ENCODE data around the gene ZNF14. TPM values are rescaled to one million over a fixed set of nuclear protein-coding genes. Genes with fewer than 3 reads are reported as not detected.

Gene ZNF14
- total and polyA plus RNA-seq, 2 of the 13 experiments (the other 11 are each of a cell fraction or from before 2014, with no cell fraction given): 1.9 to 6.2 TPM

DNA sequence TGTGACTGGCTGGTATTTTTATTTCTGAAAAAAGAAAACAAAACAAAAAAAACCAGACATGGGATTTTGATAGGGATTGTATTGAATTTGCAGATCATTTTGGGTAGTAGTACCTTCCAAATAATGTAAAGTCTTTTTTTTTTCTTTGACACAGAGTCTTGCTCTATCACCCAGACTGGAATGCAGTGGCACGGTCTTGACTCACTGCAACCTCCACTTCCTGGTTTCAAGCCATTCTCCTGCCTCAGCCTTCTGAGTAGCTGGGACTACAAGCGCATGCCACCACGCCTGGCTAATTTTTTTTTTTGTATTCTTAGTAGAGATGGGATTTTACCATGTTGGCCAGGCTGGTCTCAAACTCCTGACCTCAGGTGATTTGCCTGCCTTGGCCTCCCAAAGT, 60.1 kb downstream of the ZNF14 start:
- POLR2A ChIA-PET: no interaction called here
- no TSS peak for BruUV-seq (replicated peaks)
- H3K9ac ChIP-seq (ENCODE audit: insufficient read depth, low read depth, low read length): no peak overlapping the region
- no peaks in the 10 kb centered on the region for H3K9me3 ChIP-seq (ENCODE audit: low read length)
- H3K79me2 ChIP-seq (ENCODE audit: insufficient read depth, low read length): peaks cover 52% of the 10 kb centered on the region
- no peak overlapping the region for H3K4me3 ChIP-seq (replicated peaks in 1 of 3; ENCODE audit: insufficient read depth in 1 of 3, low read depth in 2 of 3, low read length in 3 of 3)
- TF ChIP-seq KDM5B (CRISPR knock-in tag; IDR thresholded peaks at IDR 0.05; ENCODE audit: borderline replicate concordance) (no peak), ZNF333 (CRISPR knock-in tag; IDR thresholded peaks at IDR 0.05; ENCODE audit: borderline replicate concordance) (no peak)
- H3K27ac ChIP-seq (ENCODE audit: extremely low read length, insufficient read depth, low read length): no peak overlapping the region
- CTCF ChIA-PET (ENCODE audit: low intra/inter-chr PET ratio, low total read pairs): no interaction called here
- H3K4me2 ChIP-seq (ENCODE audit: low read depth, low read length): no peak overlapping the region
- no peak overlapping the region for H2AFZ ChIP-seq (ENCODE audit: low read length)
- intact Hi-C loops (cut with micrococcal nuclease; ENCODE audit: unreplicated experiment) (no loop called here), in situ Hi-C loops (cut with HindIII; ENCODE audit: extremely low pct_ligation_motif_present, low pct_unique_long_range_greater_than_20kb) (no loop called here)
- no peak for DNase-seq (ENCODE audit: low spot score)
- FAIRE-seq: no peak
- no peaks in the 10 kb centered on the region; a peak in 1 of 5 replicates for H3K27me3 ChIP-seq (ENCODE audit: control insufficient read depth in 1 of 2, insufficient read depth in 2 of 2, low read length in 2 of 2)
- WGBS (ENCODE audit: low lambda C conversion rate): 98% methylated on average over 3 of the region's 3 CpGs
- H3K36me3 ChIP-seq (replicated peaks in 1 of 2; ENCODE audit: control insufficient read depth in 1 of 2, insufficient read depth in 2 of 2, low read length in 2 of 2): peaks cover 8 to 31% of the 10 kb centered on the region in 2 experiments; a peak in 4 of 5 replicates
- peaks cover 11% of the 10 kb centered on the region; the same call in 1 of the 2 replicates for H4K20me1 ChIP-seq (ENCODE audit: insufficient read depth, low read length)
- peaks cover 23% of the 10 kb centered on the region for H3K4me1 ChIP-seq (ENCODE audit: insufficient read depth, low read length)
- no peak for ATAC-seq

DNA sequence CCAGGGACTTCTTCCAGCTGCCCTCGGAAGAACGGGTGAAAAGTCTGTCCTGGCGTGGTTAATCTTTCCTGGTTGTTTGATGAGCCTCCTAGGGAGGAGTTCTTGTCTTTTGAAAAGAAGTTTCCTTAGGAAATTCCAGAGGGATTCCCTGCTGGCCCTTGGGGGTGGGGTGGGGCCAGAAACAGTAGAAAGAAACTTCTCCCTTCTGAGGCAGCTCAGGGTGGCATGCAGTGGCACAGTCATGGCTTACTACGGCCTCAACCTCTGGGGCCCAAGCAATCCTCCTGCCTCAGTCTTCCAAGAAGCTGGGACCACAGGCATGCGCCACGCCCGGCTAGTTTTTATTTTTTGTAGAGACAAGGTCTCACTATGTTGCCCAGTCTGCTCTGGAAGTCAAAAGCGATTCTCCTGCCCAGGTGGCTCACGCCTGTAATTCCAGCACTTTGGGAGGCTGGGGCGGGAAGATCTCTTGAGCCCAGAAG, 62.8 kb downstream of the ZNF14 start:
- ATAC-seq (no peak), DNase-seq (ENCODE audit: low spot score) (no peak), FAIRE-seq (no peak)
- peaks cover 2 to 16% of the 10 kb centered on the region in 2 experiments; a peak in 3 of 5 replicates for H3K36me3 ChIP-seq (replicated peaks in 1 of 2; ENCODE audit: control insufficient read depth in 1 of 2, insufficient read depth in 2 of 2, low read length in 2 of 2)
- WGBS (ENCODE audit: low lambda C conversion rate): 61% methylated on average over 10 of the region's 10 CpGs
- peaks cover 36% of the 10 kb centered on the region for H3K79me2 ChIP-seq (ENCODE audit: insufficient read depth, low read length)
- H2AFZ ChIP-seq (ENCODE audit: low read length): no peak overlapping the region
- peak; percentile 53; the same call in 1 of the 2 replicates for TF ChIP-seq ZNF121 (CRISPR knock-in tag; IDR thresholded peaks at IDR 0.05)
- TF ChIP-seq HDAC2 (CRISPR knock-in tag; IDR thresholded peaks at IDR 0.05): no peak
- BruUV-seq (replicated peaks): no TSS peak
- peaks cover 11% of the 10 kb centered on the region; the same call in 1 of the 2 replicates for H4K20me1 ChIP-seq (ENCODE audit: insufficient read depth, low read length)
- peak overlapping the region; percentile 85 for H3K9ac ChIP-seq (ENCODE audit: insufficient read depth, low read depth, low read length)
- H3K4me2 ChIP-seq (ENCODE audit: low read depth, low read length): peak overlapping the region; percentile 78
- H3K4me3 ChIP-seq (replicated peaks in 1 of 3; ENCODE audit: insufficient read depth in 1 of 3, low read depth in 2 of 3, low read length in 3 of 3): peak overlapping the region; percentile 84 to 97 (median 88)
- H3K27me3 ChIP-seq (ENCODE audit: control insufficient read depth in 1 of 2, insufficient read depth in 2 of 2, low read length in 2 of 2): no peaks in the 10 kb centered on the region; a peak in 1 of 5 replicates
- in situ Hi-C loops (cut with HindIII; ENCODE audit: extremely low pct_ligation_motif_present, low pct_unique_long_range_greater_than_20kb) (no loop called here), intact Hi-C loops (cut with micrococcal nuclease; ENCODE audit: unreplicated experiment) (no loop called here)
- H3K27ac ChIP-seq (ENCODE audit: extremely low read length, insufficient read depth, low read length): no peak overlapping the region
- CTCF ChIA-PET (ENCODE audit: low intra/inter-chr PET ratio, low total read pairs): no interaction called here
- H3K4me1 ChIP-seq (ENCODE audit: insufficient read depth, low read length): peaks cover 46% of the 10 kb centered on the region
- H3K9me3 ChIP-seq (ENCODE audit: low read length): no peaks in the 10 kb centered on the region
- POLR2A ChIA-PET: interaction anchor here (4.1 kb wide), 1 partner anchor 106 kb away, joined by 25 read pairs; no protein-coding TSS in a partner anchor
